Measurements from ENCODE around the gene TRAPPC2L.

Gene TRAPPC2L

DNA sequence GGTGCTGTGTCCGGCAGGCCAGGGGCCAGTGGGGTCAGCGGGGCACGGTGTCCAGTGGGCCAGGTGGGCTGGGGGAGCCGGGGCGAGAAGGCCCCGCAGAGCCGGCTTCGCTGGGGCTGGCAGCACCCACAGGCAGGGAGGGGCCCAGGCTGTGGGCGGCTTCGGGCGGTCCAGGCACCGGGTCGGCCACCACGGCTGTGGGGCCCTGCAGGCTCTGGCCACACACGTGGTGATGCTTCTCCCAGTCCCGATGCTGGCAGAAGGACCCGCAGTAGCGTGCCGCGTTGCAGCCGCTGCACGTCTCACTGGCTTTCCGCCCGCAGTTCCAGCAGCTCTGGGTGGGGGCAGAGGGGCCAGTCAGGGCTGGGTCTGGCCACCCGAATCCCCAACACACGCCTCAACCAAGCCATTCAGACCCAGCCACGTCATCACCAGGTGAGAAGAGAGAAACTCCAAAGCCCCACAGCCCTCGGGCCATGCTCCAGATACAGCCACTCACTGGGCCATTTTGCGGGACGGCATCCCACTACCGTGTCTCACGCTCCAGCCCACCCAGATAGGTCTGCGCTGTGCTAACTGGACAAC lies 20.1 kb downstream of the TRAPPC2L start:
- no peak overlapping the region for H3K4me3 ChIP-seq (ENCODE audit: low read depth in 1 of 2, low read length in 2 of 2)
- peaks cover 5 to 18% of the 10 kb centered on the region in 2 donors for H3K4me1 ChIP-seq (ENCODE audit: control insufficient read depth in 1 of 2, insufficient read depth in 2 of 2, low read length in 2 of 2)
- no peak overlapping the region for H3K27ac ChIP-seq (ENCODE audit: low read depth, low read length)
- no peak overlapping the region for H3K9ac ChIP-seq (ENCODE audit: low read depth in 1 of 2, low read length in 2 of 2)
- H3K27me3 ChIP-seq (ENCODE audit: control insufficient read depth in 1 of 2, insufficient read depth in 2 of 2, low read length in 2 of 2): peaks cover under 1 to 4% of the 10 kb centered on the region in 2 donors
- peaks cover 0 to 1% of the 10 kb centered on the region in 2 donors for H3K36me3 ChIP-seq (ENCODE audit: control insufficient read depth in 1 of 2, insufficient read depth in 2 of 2, low read length in 2 of 2)
- no peaks in the 10 kb centered on the region for H3K9me3 ChIP-seq (ENCODE audit: control insufficient read depth in 1 of 2, low read length in 2 of 2)

DNA sequence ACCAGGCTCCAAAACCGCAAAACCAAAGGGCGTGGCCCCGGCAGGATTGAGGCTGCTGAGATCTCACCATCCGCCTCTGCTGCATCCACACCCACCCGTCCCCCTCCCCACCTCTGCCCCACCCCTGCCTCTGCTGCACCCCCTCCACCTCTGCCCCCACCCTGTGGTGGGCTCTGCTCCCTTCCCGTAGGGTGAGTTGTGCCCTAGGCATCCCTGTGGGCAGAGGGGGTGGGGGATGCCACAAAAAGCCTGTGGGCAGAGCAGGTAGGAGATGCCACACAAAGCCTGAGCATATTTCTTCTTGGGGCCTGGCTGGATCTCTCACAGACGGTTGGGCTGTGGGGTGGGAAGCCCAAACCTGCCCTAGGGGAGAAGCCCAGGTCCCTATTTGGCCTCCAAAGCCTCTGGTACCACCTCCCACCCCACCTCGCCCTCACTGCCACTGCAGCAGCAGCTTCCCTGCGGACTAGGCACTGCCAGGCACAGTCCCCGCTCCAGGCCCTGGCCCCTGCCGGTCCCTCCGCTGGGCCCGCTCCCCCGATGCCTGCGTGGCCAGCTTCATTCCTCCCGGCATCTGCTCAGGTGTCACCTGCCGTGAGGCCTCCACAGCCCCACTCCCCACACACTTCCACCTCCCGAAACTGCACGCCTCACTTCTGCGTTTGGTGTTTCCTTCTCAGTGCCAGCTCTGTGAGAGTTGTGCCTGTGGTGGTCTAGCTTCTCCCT lies 20.8 kb downstream of the TRAPPC2L start:
- Histone ChIP-seq H3K36me3 (ENCODE audit: control insufficient read depth in 1 of 2, insufficient read depth in 2 of 2, low read length in 2 of 2) (peaks cover 0 to 7% of the 10 kb centered on the region in 2 donors), H3K4me1 (ENCODE audit: control insufficient read depth in 1 of 2, insufficient read depth in 2 of 2, low read length in 2 of 2) (peaks cover 7 to 23% of the 10 kb centered on the region in 2 donors), H3K27me3 (ENCODE audit: control insufficient read depth in 1 of 2, insufficient read depth in 2 of 2, low read length in 2 of 2) (peaks cover 0 to 4% of the 10 kb centered on the region in 2 donors), H3K9me3 (ENCODE audit: control insufficient read depth in 1 of 2, low read length in 2 of 2) (no peaks in the 10 kb centered on the region), H3K4me3 (ENCODE audit: low read depth in 1 of 2, low read length in 2 of 2) (no peak overlapping the region), H3K27ac (ENCODE audit: low read depth, low read length) (no peak overlapping the region), H3K9ac (ENCODE audit: low read depth in 1 of 2, low read length in 2 of 2) (no peak overlapping the region)

DNA sequence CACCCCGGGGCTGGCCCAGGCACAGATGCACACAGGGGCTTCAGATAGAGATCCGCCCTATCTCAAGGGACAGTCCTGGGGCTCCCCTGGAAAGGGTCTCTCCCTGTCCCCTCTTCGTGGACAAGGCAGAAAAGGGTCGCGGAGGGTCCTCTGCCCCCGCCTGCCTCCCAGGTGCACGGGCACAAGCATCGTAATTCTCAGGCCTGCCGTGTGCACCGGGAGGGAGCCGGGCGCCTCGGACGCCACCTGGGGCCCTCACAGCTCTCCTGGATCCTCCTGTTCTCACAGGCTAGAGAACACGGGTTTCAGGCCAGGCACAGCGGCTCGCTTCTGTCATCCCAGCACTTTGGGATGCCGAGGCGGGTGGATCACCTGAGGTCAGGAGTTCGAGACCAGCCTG lies 21.4 kb downstream of the TRAPPC2L start:
- Histone ChIP-seq H3K27ac (ENCODE audit: low read depth, low read length) (no peak overlapping the region), H3K9ac (ENCODE audit: low read depth in 1 of 2, low read length in 2 of 2) (no peak overlapping the region), H3K27me3 (ENCODE audit: control insufficient read depth in 1 of 2, insufficient read depth in 2 of 2, low read length in 2 of 2) (no peaks in the 10 kb centered on the region), H3K9me3 (ENCODE audit: control insufficient read depth in 1 of 2, low read length in 2 of 2) (no peaks in the 10 kb centered on the region), H3K4me1 (ENCODE audit: control insufficient read depth in 1 of 2, insufficient read depth in 2 of 2, low read length in 2 of 2) (peaks cover 7 to 23% of the 10 kb centered on the region in 2 donors), H3K36me3 (ENCODE audit: control insufficient read depth in 1 of 2, insufficient read depth in 2 of 2, low read length in 2 of 2) (peaks cover 0 to 7% of the 10 kb centered on the region in 2 donors), H3K4me3 (ENCODE audit: low read depth in 1 of 2, low read length in 2 of 2) (no peak overlapping the region)

DNA sequence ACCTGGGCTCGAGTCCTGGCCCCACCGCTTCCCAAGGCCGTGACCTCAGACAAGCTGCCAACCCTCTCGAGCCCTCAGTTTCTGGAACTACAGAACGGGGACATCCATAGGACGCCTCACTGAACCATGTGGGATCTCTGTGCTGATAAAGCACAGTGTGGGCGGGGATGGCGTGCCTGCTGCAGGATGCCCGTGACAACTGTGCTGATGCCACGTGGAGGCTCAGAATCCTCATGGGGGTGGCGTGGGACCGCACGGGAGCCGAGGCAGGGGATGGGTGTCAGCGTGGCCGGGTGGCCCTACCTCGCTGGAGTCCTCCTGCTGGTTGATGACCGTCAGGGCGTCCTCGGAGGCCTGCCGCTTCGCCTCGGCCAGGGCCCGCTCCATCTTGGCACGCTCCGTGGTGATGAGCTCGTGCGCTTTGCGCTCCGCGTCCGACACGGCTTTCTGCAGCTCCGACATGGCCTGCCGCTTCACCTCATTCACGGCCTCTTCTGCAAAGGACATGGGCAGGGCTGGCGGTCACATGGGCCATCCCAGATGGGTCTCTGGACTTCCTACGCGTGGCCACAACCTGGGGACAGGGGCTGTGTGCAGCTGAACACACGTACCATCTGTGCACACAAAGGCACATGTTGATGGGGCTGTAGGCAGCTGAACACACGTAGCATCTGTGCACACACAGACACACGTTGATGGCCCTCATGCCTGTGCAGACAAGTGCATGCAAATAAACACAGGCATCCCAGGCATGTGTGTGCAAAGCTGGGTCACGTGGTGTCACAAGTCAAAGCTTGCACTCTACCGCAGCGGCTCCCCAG lies 22.2 kb downstream of the TRAPPC2L start:
- H3K27me3 ChIP-seq (ENCODE audit: control insufficient read depth in 1 of 2, insufficient read depth in 2 of 2, low read length in 2 of 2): no peaks in the 10 kb centered on the region
- H3K9ac ChIP-seq (ENCODE audit: low read depth in 1 of 2, low read length in 2 of 2): no peak overlapping the region
- no peaks in the 10 kb centered on the region for H3K9me3 ChIP-seq (ENCODE audit: control insufficient read depth in 1 of 2, low read length in 2 of 2)
- H3K36me3 ChIP-seq (ENCODE audit: control insufficient read depth in 1 of 2, insufficient read depth in 2 of 2, low read length in 2 of 2): peaks cover 0 to 7% of the 10 kb centered on the region in 2 donors
- peaks cover 7 to 23% of the 10 kb centered on the region in 2 donors for H3K4me1 ChIP-seq (ENCODE audit: control insufficient read depth in 1 of 2, insufficient read depth in 2 of 2, low read length in 2 of 2)
- H3K4me3 ChIP-seq (ENCODE audit: low read depth in 1 of 2, low read length in 2 of 2): no peak overlapping the region
- no peak overlapping the region for H3K27ac ChIP-seq (ENCODE audit: low read depth, low read length)

DNA sequence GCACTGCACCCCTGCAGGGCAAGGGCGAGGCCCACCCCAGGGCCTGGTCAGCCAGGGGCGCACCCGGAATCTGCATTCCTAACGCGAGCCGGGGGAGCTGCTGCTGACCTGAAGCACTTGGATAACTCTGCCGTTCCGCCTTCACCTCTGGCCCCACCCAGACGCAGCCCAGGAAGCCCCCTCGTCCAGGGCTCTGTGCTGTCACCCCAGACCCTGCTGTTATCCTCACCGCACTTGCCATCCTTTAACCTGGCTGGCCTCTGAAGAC lies 22.8 kb downstream of the TRAPPC2L start:
- Histone ChIP-seq H3K36me3 (ENCODE audit: control insufficient read depth in 1 of 2, insufficient read depth in 2 of 2, low read length in 2 of 2) (peaks cover 0 to 7% of the 10 kb centered on the region in 2 donors), H3K27me3 (ENCODE audit: control insufficient read depth in 1 of 2, insufficient read depth in 2 of 2, low read length in 2 of 2) (no peaks in the 10 kb centered on the region), H3K4me1 (ENCODE audit: control insufficient read depth in 1 of 2, insufficient read depth in 2 of 2, low read length in 2 of 2) (peaks cover 7 to 23% of the 10 kb centered on the region in 2 donors), H3K9ac (ENCODE audit: low read depth in 1 of 2, low read length in 2 of 2) (no peak overlapping the region), H3K27ac (ENCODE audit: low read depth, low read length) (no peak overlapping the region), H3K4me3 (ENCODE audit: low read depth in 1 of 2, low read length in 2 of 2) (no peak overlapping the region), H3K9me3 (ENCODE audit: control insufficient read depth in 1 of 2, low read length in 2 of 2) (no peaks in the 10 kb centered on the region)

DNA sequence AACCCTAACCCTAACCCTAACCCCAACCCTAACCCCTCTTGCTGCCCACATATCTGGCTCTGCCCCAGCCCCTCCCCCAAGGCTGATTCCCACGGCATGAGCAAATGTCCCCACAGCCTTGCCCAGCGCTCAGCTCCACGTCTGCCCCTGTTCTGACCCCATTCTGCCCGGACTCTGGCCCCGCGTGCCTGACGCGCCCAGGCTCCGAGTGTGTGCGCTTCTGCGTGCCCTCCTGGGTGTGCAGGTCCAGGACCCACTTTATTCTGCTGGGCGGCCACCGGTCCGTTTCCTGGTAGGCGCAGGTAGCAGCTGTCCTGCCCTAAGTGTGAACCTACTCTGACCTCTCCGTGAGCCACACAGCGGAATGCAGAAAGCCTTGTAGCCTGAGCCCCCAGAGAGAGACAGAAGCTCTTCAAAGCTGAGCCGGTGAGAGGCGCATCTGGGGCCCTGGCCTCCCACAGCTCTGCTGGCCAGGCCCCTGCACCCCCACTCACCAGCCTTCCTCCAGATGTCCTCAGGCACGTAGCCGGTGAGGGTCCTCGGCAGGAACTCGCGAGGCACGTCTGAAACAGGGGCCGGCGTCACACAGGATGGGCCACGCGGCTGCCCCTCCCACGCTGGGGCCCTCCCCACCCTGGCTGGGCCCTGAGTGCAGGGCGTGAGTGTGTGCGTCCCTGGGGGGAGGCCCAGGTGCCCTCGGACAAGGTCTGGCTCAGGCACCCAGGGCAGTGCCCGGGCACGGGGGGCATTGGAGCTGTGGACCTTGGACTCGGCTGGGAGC lies 23.5 kb downstream of the TRAPPC2L start:
- Histone ChIP-seq H3K9ac (ENCODE audit: low read depth in 1 of 2, low read length in 2 of 2) (no peak overlapping the region), H3K27ac (ENCODE audit: low read depth, low read length) (no peak overlapping the region), H3K27me3 (ENCODE audit: control insufficient read depth in 1 of 2, insufficient read depth in 2 of 2, low read length in 2 of 2) (no peaks in the 10 kb centered on the region), H3K4me3 (ENCODE audit: low read depth in 1 of 2, low read length in 2 of 2) (peak overlapping the region in 1 of 2 donors; percentile 10), H3K4me1 (ENCODE audit: control insufficient read depth in 1 of 2, insufficient read depth in 2 of 2, low read length in 2 of 2) (peaks cover 7 to 23% of the 10 kb centered on the region in 2 donors), H3K36me3 (ENCODE audit: control insufficient read depth in 1 of 2, insufficient read depth in 2 of 2, low read length in 2 of 2) (peaks cover 0 to 7% of the 10 kb centered on the region in 2 donors), H3K9me3 (ENCODE audit: control insufficient read depth in 1 of 2, low read length in 2 of 2) (no peaks in the 10 kb centered on the region)

DNA sequence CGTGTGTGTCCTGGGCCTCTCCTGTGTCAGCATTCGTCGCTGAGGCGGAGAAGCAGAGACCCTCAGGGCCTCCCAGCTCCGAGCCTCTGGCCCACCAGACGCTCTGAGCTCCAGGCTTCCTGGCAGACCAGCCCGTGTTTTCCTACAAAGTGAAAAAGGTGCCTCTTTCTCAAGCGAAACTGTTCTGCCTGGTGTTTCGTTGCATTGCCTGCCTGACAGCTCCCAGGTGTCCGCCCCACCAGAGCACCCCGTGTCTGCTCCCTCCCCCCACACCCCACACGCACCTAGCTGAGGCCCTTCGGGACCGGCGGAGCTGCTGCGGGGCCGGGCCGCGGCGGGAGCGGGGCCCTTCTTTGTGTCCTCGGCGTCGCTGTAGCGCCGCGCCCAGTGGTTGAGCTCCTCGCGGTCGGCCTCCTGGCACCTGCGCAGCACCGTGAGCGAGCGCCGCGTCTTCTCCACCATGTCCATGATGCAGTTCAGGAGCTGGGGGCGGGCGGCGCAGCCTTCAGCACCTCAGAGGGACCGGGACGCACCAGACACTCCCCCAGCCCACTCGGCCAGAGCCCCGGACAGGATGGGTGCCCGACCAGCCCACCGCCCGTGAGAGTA lies 24.2 kb downstream of the TRAPPC2L start:
- H3K27me3 ChIP-seq (ENCODE audit: control insufficient read depth in 1 of 2, insufficient read depth in 2 of 2, low read length in 2 of 2): no peaks in the 10 kb centered on the region
- H3K4me3 ChIP-seq (ENCODE audit: low read depth in 1 of 2, low read length in 2 of 2): peak overlapping the region in 1 of 2 donors; percentile 10
- no peaks in the 10 kb centered on the region for H3K9me3 ChIP-seq (ENCODE audit: control insufficient read depth in 1 of 2, low read length in 2 of 2)
- H3K4me1 ChIP-seq (ENCODE audit: control insufficient read depth in 1 of 2, insufficient read depth in 2 of 2, low read length in 2 of 2): peaks cover 7 to 27% of the 10 kb centered on the region in 2 donors
- H3K36me3 ChIP-seq (ENCODE audit: control insufficient read depth in 1 of 2, insufficient read depth in 2 of 2, low read length in 2 of 2): peaks cover 0 to 7% of the 10 kb centered on the region in 2 donors
- no peak overlapping the region for H3K9ac ChIP-seq (ENCODE audit: low read depth in 1 of 2, low read length in 2 of 2)
- no peak overlapping the region for H3K27ac ChIP-seq (ENCODE audit: low read depth, low read length)

DNA sequence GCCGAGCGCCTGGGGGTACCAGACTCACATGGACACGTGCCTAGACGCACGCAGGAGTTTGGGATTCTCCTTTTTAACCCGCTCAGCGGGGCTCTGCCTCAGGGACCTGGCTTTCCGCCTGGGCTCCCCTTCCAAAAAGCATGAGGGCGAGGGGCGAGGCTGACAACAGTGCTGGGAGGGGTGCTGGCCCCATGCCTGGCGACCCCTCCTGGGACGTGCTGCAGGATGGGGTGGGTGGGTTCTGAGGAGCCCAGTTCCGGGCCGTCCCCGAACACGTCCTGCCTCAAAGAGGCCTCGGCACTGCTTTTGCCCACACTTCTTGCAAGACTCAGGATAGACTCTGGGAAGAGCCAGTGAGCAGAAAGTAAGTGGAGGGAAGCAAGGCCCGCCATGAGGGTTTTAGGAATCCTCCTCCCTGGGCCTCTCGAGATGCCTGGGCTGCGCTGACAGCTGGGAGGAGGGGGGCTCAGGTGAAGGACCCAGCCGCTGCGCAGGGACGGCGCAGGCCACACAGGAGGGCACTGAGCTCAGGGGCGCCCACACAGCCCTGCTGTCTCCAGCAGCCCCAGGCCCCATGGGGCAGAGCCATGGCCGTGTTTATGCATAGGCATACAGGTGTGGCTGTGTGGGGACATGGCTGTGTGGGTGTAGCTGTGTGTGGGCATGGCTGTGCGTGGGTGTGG lies 24.9 kb downstream of the TRAPPC2L start:
- Histone ChIP-seq H3K4me3 (ENCODE audit: low read depth in 1 of 2, low read length in 2 of 2) (no peak overlapping the region), H3K9me3 (ENCODE audit: control insufficient read depth in 1 of 2, low read length in 2 of 2) (no peaks in the 10 kb centered on the region), H3K27ac (ENCODE audit: low read depth, low read length) (peak overlapping the region; percentile 3), H3K27me3 (ENCODE audit: control insufficient read depth in 1 of 2, insufficient read depth in 2 of 2, low read length in 2 of 2) (no peaks in the 10 kb centered on the region), H3K36me3 (ENCODE audit: control insufficient read depth in 1 of 2, insufficient read depth in 2 of 2, low read length in 2 of 2) (peaks cover 0 to 7% of the 10 kb centered on the region in 2 donors), H3K4me1 (ENCODE audit: control insufficient read depth in 1 of 2, insufficient read depth in 2 of 2, low read length in 2 of 2) (peaks cover 7 to 34% of the 10 kb centered on the region in 2 donors), H3K9ac (ENCODE audit: low read depth in 1 of 2, low read length in 2 of 2) (no peak overlapping the region)

DNA sequence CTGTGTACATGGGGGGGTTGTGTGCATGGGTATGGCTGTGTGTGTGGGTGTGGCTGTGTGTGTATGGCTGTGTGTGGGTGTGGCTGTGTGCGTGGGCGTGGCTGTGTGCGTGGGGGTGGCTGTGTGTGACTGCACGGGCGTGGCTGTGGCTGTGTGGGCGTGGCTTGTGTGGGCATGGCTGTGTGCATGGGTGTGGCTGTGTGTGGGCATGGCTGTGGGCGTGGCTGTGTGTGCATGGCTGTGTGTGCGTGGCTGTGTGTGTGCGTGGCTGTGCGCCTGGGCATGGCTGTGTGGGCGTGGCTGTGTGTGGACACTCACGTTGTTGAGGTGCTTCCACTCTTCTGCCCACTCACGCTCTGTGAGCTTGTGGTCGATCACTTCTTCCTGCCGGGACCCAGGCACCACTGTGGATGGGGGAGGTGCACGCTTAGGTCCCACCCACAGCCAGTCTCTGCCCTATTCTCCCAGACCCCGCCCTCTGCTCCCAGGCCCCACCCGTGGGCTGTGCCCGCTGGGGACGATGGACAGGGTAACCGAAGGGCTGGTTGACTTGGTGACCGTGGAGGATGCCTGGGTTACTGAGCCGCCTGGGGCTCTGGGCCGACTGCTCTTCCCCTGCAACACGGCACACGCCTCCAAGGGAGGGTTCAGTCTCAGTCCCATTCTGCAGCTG lies 25.6 kb downstream of the TRAPPC2L start:
- Histone ChIP-seq H3K9ac (ENCODE audit: low read depth in 1 of 2, low read length in 2 of 2) (no peak overlapping the region), H3K4me3 (ENCODE audit: low read depth in 1 of 2, low read length in 2 of 2) (no peak overlapping the region), H3K27me3 (ENCODE audit: control insufficient read depth in 1 of 2, insufficient read depth in 2 of 2, low read length in 2 of 2) (no peaks in the 10 kb centered on the region), H3K4me1 (ENCODE audit: control insufficient read depth in 1 of 2, insufficient read depth in 2 of 2, low read length in 2 of 2) (peaks cover 7 to 34% of the 10 kb centered on the region in 2 donors), H3K27ac (ENCODE audit: low read depth, low read length) (no peak overlapping the region), H3K36me3 (ENCODE audit: control insufficient read depth in 1 of 2, insufficient read depth in 2 of 2, low read length in 2 of 2) (peaks cover 0 to 7% of the 10 kb centered on the region in 2 donors), H3K9me3 (ENCODE audit: control insufficient read depth in 1 of 2, low read length in 2 of 2) (no peaks in the 10 kb centered on the region)
